Stimulated activated naive CD8-positive, alpha-beta T cell treated with anti-CD3 and anti-CD28 coated beads, Interleukin-15, amount 100 ng/mL, for 72 hours (primary cell): ENCODE measurements around the gene NRP2.

ENCODE experiments used
- ATAC-seq: fragments of 150-1000 bp; cut with Tn5 transposase; 2 replicates; pipeline ENCODE4 v1.10.0; 2021; ENCODE audit warnings: mild to moderate bottlenecking, moderate library complexity
- DNase-seq, 2 donors: peaks; one replicate each; pipeline ENCODE4 v3.0.0; 2021 to 2022
- H3K27ac Mint-ChIP-seq, 2 donors: one replicate each; pipeline ENCODE4 v1.8.0; 2022; ENCODE audit warnings: mild to moderate bottlenecking in 2 of 2, mixed read lengths in 2 of 2, moderate library complexity in 2 of 2
- H3K27me3 Mint-ChIP-seq: one replicate; pipeline ENCODE4 v1.8.0; 2022; ENCODE audit warnings: mixed read lengths
- H3K4me1 Mint-ChIP-seq: one replicate; pipeline ENCODE4 v1.8.0; 2022; ENCODE audit warnings: mild to moderate bottlenecking, mixed read lengths
- H3K4me3 Mint-ChIP-seq, 2 donors: one replicate each; pipeline ENCODE4 v1.8.0; 2022; ENCODE audit warnings: mild to moderate bottlenecking in 2 of 2, mixed read lengths in 2 of 2, moderate library complexity in 1 of 2
- H3K9me3 Mint-ChIP-seq, 2 donors: one replicate each; pipeline ENCODE4 v1.8.0; 2022; ENCODE audit warnings: mixed read lengths in 2 of 2

NRP2 gene

GRCh38 chr2:205757271-205757670 is 75.0 kb downstream of the NRP2 start:
- Mint-ChIP-seq H3K27ac (no peak overlapping the region), H3K4me1 (no peaks in the 10 kb centered on the region), H3K9me3 (no peaks in the 10 kb centered on the region), H3K27me3 (peaks cover under 1% of the 10 kb centered on the region), H3K4me3 (no peak overlapping the region)
- ATAC-seq: no peak
- DNase-seq: no peak

- no peaks in the 10 kb centered on the region for H3K9me3 Mint-ChIP-seq
- no peak for ATAC-seq
- no peaks in the 10 kb centered on the region for H3K27me3 Mint-ChIP-seq
These were observed 75.8 kb downstream of the NRP2 start for GRCh38 chr2:205758051-205758450.

GRCh38 chr2:205758500-205758899 is 76.2 kb downstream of the NRP2 start:
- ATAC-seq (no peak), DNase-seq (no peak)
- Mint-ChIP-seq H3K27me3 (peaks cover 2% of the 10 kb centered on the region), H3K27ac (no peak overlapping the region), H3K4me1 (no peaks in the 10 kb centered on the region), H3K4me3 (no peak overlapping the region), H3K9me3 (no peaks in the 10 kb centered on the region)

More at GRCh38 chr2:205758051-205758450, 75.8 kb downstream of the NRP2 start:
- Mint-ChIP-seq H3K4me3 (no peak overlapping the region), H3K4me1 (no peaks in the 10 kb centered on the region), H3K27ac (no peak overlapping the region)
- DNase-seq: no peak

GRCh38 chr2:205759257-205759656 is 77.0 kb downstream of the NRP2 start:
- H3K27ac Mint-ChIP-seq: no peak overlapping the region
- ATAC-seq (no peak), DNase-seq (no peak)
- H3K27me3 Mint-ChIP-seq: peaks cover 10% of the 10 kb centered on the region
- H3K4me1 Mint-ChIP-seq: no peaks in the 10 kb centered on the region
- H3K9me3 Mint-ChIP-seq: no peaks in the 10 kb centered on the region
- no peak overlapping the region for H3K4me3 Mint-ChIP-seq

- Mint-ChIP-seq H3K4me3 (no peak overlapping the region), H3K9me3 (no peaks in the 10 kb centered on the region)
These were observed 77.4 kb downstream of the NRP2 start for GRCh38 chr2:205759732-205760131.

GRCh38 chr2:205760157-205760556 is 77.9 kb downstream of the NRP2 start:
- ATAC-seq (no peak), DNase-seq (no peak)
- Mint-ChIP-seq H3K27ac (no peak overlapping the region), H3K4me3 (no peak overlapping the region), H3K9me3 (no peaks in the 10 kb centered on the region), H3K4me1 (no peaks in the 10 kb centered on the region), H3K27me3 (peaks cover 19% of the 10 kb centered on the region)

More at GRCh38 chr2:205759732-205760131, 77.4 kb downstream of the NRP2 start:
- peaks cover 14% of the 10 kb centered on the region for H3K27me3 Mint-ChIP-seq
- DNase-seq: no peak
- H3K27ac Mint-ChIP-seq: no peak overlapping the region
- H3K4me1 Mint-ChIP-seq: no peaks in the 10 kb centered on the region
- ATAC-seq: no peak

- no peak overlapping the region for H3K27ac Mint-ChIP-seq
- H3K4me1 Mint-ChIP-seq: no peaks in the 10 kb centered on the region
- H3K9me3 Mint-ChIP-seq: no peaks in the 10 kb centered on the region
- no peak overlapping the region for H3K4me3 Mint-ChIP-seq
- DNase-seq (no peak), ATAC-seq (no peak)
- peaks cover 26% of the 10 kb centered on the region for H3K27me3 Mint-ChIP-seq
These were observed 79.1 kb downstream of the NRP2 start for GRCh38 chr2:205761421-205761820.

GRCh38 chr2:205762881-205763280 is 80.6 kb downstream of the NRP2 start:
- H3K4me1 Mint-ChIP-seq: peaks cover 6% of the 10 kb centered on the region
- ATAC-seq (no peak), DNase-seq (no peak)
- no peak overlapping the region for H3K27ac Mint-ChIP-seq
- H3K27me3 Mint-ChIP-seq: peaks cover 38% of the 10 kb centered on the region
- no peaks in the 10 kb centered on the region for H3K9me3 Mint-ChIP-seq
- H3K4me3 Mint-ChIP-seq: no peak overlapping the region

GRCh38 chr2:205763708-205764211 is 81.5 kb downstream of the NRP2 start:
- no peak for ATAC-seq
- H3K27me3 Mint-ChIP-seq: peaks cover 42% of the 10 kb centered on the region
- DNase-seq: peak in 1 of 2 donors; percentile 35
- H3K4me1 Mint-ChIP-seq: peaks cover 7% of the 10 kb centered on the region
- H3K9me3 Mint-ChIP-seq: no peaks in the 10 kb centered on the region
- H3K27ac Mint-ChIP-seq: peak overlapping the region in 1 of 2 donors; percentile 35
- no peak overlapping the region for H3K4me3 Mint-ChIP-seq

GRCh38 chr2:205764270-205764746 is 82.0 kb downstream of the NRP2 start:
- Mint-ChIP-seq H3K27me3 (peaks cover 44% of the 10 kb centered on the region), H3K9me3 (no peaks in the 10 kb centered on the region), H3K4me1 (peaks cover 12% of the 10 kb centered on the region), H3K27ac (peak overlapping the region in 1 of 2 donors; percentile 35), H3K4me3 (no peak overlapping the region)
- DNase-seq (no peak), ATAC-seq (no peak)

GRCh38 chr2:205765151-205765550 is 82.8 kb downstream of the NRP2 start:
- Mint-ChIP-seq H3K27me3 (peaks cover 44% of the 10 kb centered on the region), H3K27ac (no peak overlapping the region)

GRCh38 chr2:205766779-205767359 is 84.6 kb downstream of the NRP2 start:
- ATAC-seq (no peak), DNase-seq (peak; percentile 41 to 51)
- H3K27me3 Mint-ChIP-seq: peaks cover 55% of the 10 kb centered on the region
- no peak overlapping the region for H3K4me3 Mint-ChIP-seq
- H3K4me1 Mint-ChIP-seq: peaks cover 20% of the 10 kb centered on the region
- peak overlapping the region in 1 of 2 donors; percentile 52 for H3K27ac Mint-ChIP-seq
- H3K9me3 Mint-ChIP-seq: no peaks in the 10 kb centered on the region

More at GRCh38 chr2:205765151-205765550, 82.8 kb downstream of the NRP2 start:
- ATAC-seq (no peak), DNase-seq (no peak)
- Mint-ChIP-seq H3K9me3 (no peaks in the 10 kb centered on the region), H3K4me1 (peaks cover 20% of the 10 kb centered on the region), H3K4me3 (no peak overlapping the region)

- DNase-seq: no peak
- peaks cover 55% of the 10 kb centered on the region for H3K27me3 Mint-ChIP-seq
- H3K27ac Mint-ChIP-seq: no peak overlapping the region
- no peak for ATAC-seq
- H3K4me3 Mint-ChIP-seq: no peak overlapping the region
- H3K9me3 Mint-ChIP-seq: no peaks in the 10 kb centered on the region
- peaks cover 20% of the 10 kb centered on the region for H3K4me1 Mint-ChIP-seq
These were observed 85.3 kb downstream of the NRP2 start for GRCh38 chr2:205767617-205768016.

GRCh38 chr2:205768341-205768740 is 86.0 kb downstream of the NRP2 start:
- DNase-seq (no peak), ATAC-seq (no peak)
- Mint-ChIP-seq H3K27me3 (peaks cover 57% of the 10 kb centered on the region), H3K4me3 (no peak overlapping the region), H3K27ac (no peak overlapping the region), H3K9me3 (no peaks in the 10 kb centered on the region), H3K4me1 (peaks cover 20% of the 10 kb centered on the region)

- DNase-seq (no peak), ATAC-seq (no peak)
- Mint-ChIP-seq H3K27ac (no peak overlapping the region), H3K4me1 (peaks cover 20% of the 10 kb centered on the region), H3K9me3 (no peaks in the 10 kb centered on the region), H3K27me3 (peaks cover 57% of the 10 kb centered on the region), H3K4me3 (no peak overlapping the region)
These were observed 86.7 kb downstream of the NRP2 start for GRCh38 chr2:205768815-205769494.

GRCh38 chr2:205769495-205769850 is 87.2 kb downstream of the NRP2 start:
- no peak for ATAC-seq
- H3K27me3 Mint-ChIP-seq: peaks cover 57% of the 10 kb centered on the region
- DNase-seq: no peak

More at GRCh38 chr2:205769495-205769850, 87.2 kb downstream of the NRP2 start:
- H3K4me1 Mint-ChIP-seq: peaks cover 25% of the 10 kb centered on the region
- no peak overlapping the region for H3K27ac Mint-ChIP-seq
- H3K4me3 Mint-ChIP-seq: no peak overlapping the region
- H3K9me3 Mint-ChIP-seq: no peaks in the 10 kb centered on the region
